ENCODE data around the gene SMARCD3. TPM values are rescaled to one million over a fixed set of nuclear protein-coding genes. Genes with fewer than 3 reads are reported as not detected.

The SMARCD3 gene
- total RNA-seq, 2 experiments from 2014 or later: 1.5 to 1.9 TPM

DNA sequence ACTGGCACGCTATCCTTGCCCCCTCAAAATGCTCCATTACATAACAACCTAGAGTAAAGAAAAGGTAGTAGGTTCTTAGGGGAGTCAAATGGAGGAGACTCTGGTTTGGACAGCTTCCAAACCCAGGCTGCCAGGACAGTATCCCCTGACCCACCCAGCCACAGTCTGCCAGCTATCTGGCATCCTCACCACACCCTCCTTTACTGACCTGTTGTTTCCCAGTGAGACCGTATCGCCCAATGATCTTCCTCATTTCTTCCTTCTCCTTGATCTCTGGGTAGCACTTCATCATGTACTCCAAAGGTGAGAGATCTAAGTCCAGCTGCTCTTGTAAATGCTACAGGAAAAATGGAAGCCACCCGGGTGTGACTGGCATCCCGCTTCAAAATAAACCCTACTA is 33.1 kb downstream of the SMARCD3 start:
- CTCF ChIA-PET (ENCODE audit: unreplicated experiment): no interaction called here
- no peaks in the 10 kb centered on the region for H3K9me3 ChIP-seq (ENCODE audit: low read length)
- H3K79me2 ChIP-seq (ENCODE audit: insufficient read depth, low read depth, low read length): no peaks in the 10 kb centered on the region
- POLR2A ChIA-PET: no interaction called here
- no peak for DNase-seq (ENCODE audit: low spot score)
- no TSS peak for BruUV-seq (replicated peaks)
- no peaks in the 10 kb centered on the region for H3K4me1 ChIP-seq (ENCODE audit: insufficient read depth, low read length, poor library complexity, severe bottlenecking)
- H2AFZ ChIP-seq (ENCODE audit: low read length): no peak overlapping the region
- TF ChIP-seq CTCF (conservative IDR thresholded peaks at IDR 0.05; ENCODE audit: low read length) (no peak), EZH2phosphoT487 (IDR thresholded peaks at IDR 0.05; ENCODE audit: borderline replicate concordance, low read depth, low read length) (no peak)
- intact Hi-C loops (cut with micrococcal nuclease; ENCODE audit: unreplicated experiment): no loop called here
- no peak overlapping the region for H3K4me2 ChIP-seq (ENCODE audit: low read length)
- H3K36me3 ChIP-seq (ENCODE audit: insufficient read depth, low read length): peaks cover 87% of the 10 kb centered on the region
- no peaks in the 10 kb centered on the region for H3K9me2 ChIP-seq (ENCODE audit: insufficient read depth, low read length)
- no peak overlapping the region for H3K4me3 ChIP-seq (ENCODE audit: low read depth, low read length, poor library complexity, severe bottlenecking)
- no peaks in the 10 kb centered on the region for H4K20me1 ChIP-seq (ENCODE audit: insufficient read depth, low read length)
- H3K27ac ChIP-seq (ENCODE audit: low read depth, low read length, poor library complexity, severe bottlenecking): no peak overlapping the region

DNA sequence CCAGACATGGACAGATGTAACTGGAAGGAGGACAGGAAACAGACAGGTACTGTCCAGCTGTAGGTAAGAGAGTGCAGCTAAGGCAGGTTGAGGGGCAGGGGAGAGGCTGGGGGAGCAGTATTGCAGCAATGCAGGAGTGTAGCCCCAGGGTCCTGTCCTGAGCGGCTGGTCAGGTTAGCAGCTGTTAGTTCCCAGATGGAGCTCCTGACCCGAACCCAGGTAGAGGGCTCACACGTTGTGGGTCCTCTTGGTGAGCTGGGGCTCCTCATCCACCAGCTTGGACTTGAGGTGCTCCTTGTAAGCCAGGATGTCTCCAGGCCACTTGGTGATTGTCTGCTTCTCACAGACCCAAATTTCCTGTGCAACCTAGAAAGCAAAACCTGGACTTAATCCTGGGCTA is 34.7 kb downstream of the SMARCD3 start:
- Histone ChIP-seq H3K27ac (ENCODE audit: low read depth, low read length, poor library complexity, severe bottlenecking) (no peak overlapping the region), H3K4me1 (ENCODE audit: insufficient read depth, low read length, poor library complexity, severe bottlenecking) (no peaks in the 10 kb centered on the region), H3K4me3 (ENCODE audit: low read depth, low read length, poor library complexity, severe bottlenecking) (no peak overlapping the region), H3K9me3 (ENCODE audit: low read length) (no peaks in the 10 kb centered on the region), H3K9me2 (ENCODE audit: insufficient read depth, low read length) (no peaks in the 10 kb centered on the region), H3K36me3 (ENCODE audit: insufficient read depth, low read length) (peaks cover 71% of the 10 kb centered on the region), H2AFZ (ENCODE audit: low read length) (no peak overlapping the region), H3K4me2 (ENCODE audit: low read length) (no peak overlapping the region), H4K20me1 (ENCODE audit: insufficient read depth, low read length) (no peaks in the 10 kb centered on the region), H3K79me2 (ENCODE audit: insufficient read depth, low read depth, low read length) (no peaks in the 10 kb centered on the region)
- no TSS peak for BruUV-seq (replicated peaks)
- intact Hi-C loops (cut with micrococcal nuclease; ENCODE audit: unreplicated experiment): no loop called here
- POLR2A ChIA-PET: interaction anchor here (0.6 to 0.7 kb wide), 2 partner anchors 31 to 37 kb away, joined by 3 read pairs; no protein-coding TSS in a partner anchor
- TF ChIP-seq CTCF (conservative IDR thresholded peaks at IDR 0.05; ENCODE audit: low read length) (no peak), EZH2phosphoT487 (IDR thresholded peaks at IDR 0.05; ENCODE audit: borderline replicate concordance, low read depth, low read length) (no peak)
- DNase-seq (ENCODE audit: low spot score): no peak
- CTCF ChIA-PET (ENCODE audit: unreplicated experiment): no interaction called here

- ChIA-PET POLR2A (no interaction called here), CTCF (ENCODE audit: unreplicated experiment) (no interaction called here)
- Histone ChIP-seq H3K4me2 (ENCODE audit: low read length) (no peak overlapping the region), H3K4me3 (ENCODE audit: low read depth, low read length, poor library complexity, severe bottlenecking) (no peak overlapping the region), H3K36me3 (ENCODE audit: insufficient read depth, low read length) (peaks cover 59% of the 10 kb centered on the region), H3K27ac (ENCODE audit: low read depth, low read length, poor library complexity, severe bottlenecking) (no peak overlapping the region), H3K4me1 (ENCODE audit: insufficient read depth, low read length, poor library complexity, severe bottlenecking) (no peaks in the 10 kb centered on the region), H3K9me2 (ENCODE audit: insufficient read depth, low read length) (no peaks in the 10 kb centered on the region), H2AFZ (ENCODE audit: low read length) (no peak overlapping the region), H4K20me1 (ENCODE audit: insufficient read depth, low read length) (no peaks in the 10 kb centered on the region), H3K9me3 (ENCODE audit: low read length) (no peaks in the 10 kb centered on the region), H3K79me2 (ENCODE audit: insufficient read depth, low read depth, low read length) (no peaks in the 10 kb centered on the region)
- DNase-seq (ENCODE audit: low spot score): no peak
- no TSS peak for BruUV-seq (replicated peaks)
- TF ChIP-seq CTCF (conservative IDR thresholded peaks at IDR 0.05; ENCODE audit: low read length) (no peak), EZH2phosphoT487 (IDR thresholded peaks at IDR 0.05; ENCODE audit: borderline replicate concordance, low read depth, low read length) (no peak)
- intact Hi-C loops (cut with micrococcal nuclease; ENCODE audit: unreplicated experiment): no loop called here
Observed at GRCh38 chr7:151212626-151213025, 35.9 kb downstream of the SMARCD3 start.
